Spleen (tissue), 11 donors: ENCODE measurements around the gene CMKLR1. TPM values are rescaled to one million over a fixed set of nuclear protein-coding genes. Genes with fewer than 3 reads are reported as not detected.

Experiments used
- DNase-seq: peaks from one replicate; pipeline ENCODE4 v3.0.0-alpha.2; 2020
- H3K27ac ChIP-seq, 8 donors: fragments of 200-600 bp; sonication (generic) in 7 of 8; 1 replicate in 4 of 8; 2 replicates in 4 of 8; pipeline versions ENCODE4 v1.5.0 to v1.8.0; 2016 to 2021; ENCODE audit warnings: inconsistent platforms in 4 of 8, mild to moderate bottlenecking in 4 of 8, moderate library complexity in 1 of 8
- H3K27me3 ChIP-seq, 7 donors: fragments of 200-600 bp; sonication (generic) in 6 of 7; replicated peaks in 1 of 7; 1 replicate in 4 of 7; 2 replicates in 3 of 7; pipeline versions ENCODE4 v1.5.0 to v1.8.0; 2016 to 2021; ENCODE audit warnings: inconsistent platforms in 3 of 7, mild to moderate bottlenecking in 1 of 7
- H3K36me3 ChIP-seq, 6 donors: fragments of 200-600 bp; sonication (generic) in 5 of 6; 1 replicate in 4 of 6; 2 replicates in 2 of 6; pipeline versions ENCODE4 v1.5.0 to v1.8.0; 2016 to 2021; ENCODE audit warnings: inconsistent platforms in 2 of 6
- H3K4me1 ChIP-seq, 6 donors: fragments of 200-600 bp; sonication (generic) in 5 of 6; 1 replicate in 3 of 6; 2 replicates in 3 of 6; pipeline versions ENCODE4 v1.5.0 to v1.8.0; 2016 to 2021; ENCODE audit warnings: inconsistent platforms in 3 of 6
- H3K4me3 ChIP-seq, 8 donors: fragments of 200-600 bp; sonication (generic) in 7 of 8; 1 replicate in 4 of 8; 2 replicates in 4 of 8; pipeline versions ENCODE4 v1.5.0 to v1.8.0; 2016 to 2021; ENCODE audit warnings: inconsistent platforms in 4 of 8, mild to moderate bottlenecking in 4 of 8, moderate library complexity in 2 of 8
- H3K9me3 ChIP-seq, 8 donors: fragments of 200-600 bp; sonication (generic) in 7 of 8; 1 replicate in 4 of 8; 2 replicates in 4 of 8; pipeline versions ENCODE4 v1.5.0 to v1.8.0; 2016 to 2021; ENCODE audit warnings: inconsistent platforms in 4 of 8
- POLR2A ChIP-seq, 3 donors: fragments of 450-650 bp; IDR thresholded peaks; one replicate each; pipeline ENCODE4 v1.5.1; 2017; ENCODE audit warnings: antibody characterized with exemption in 3 of 3, mild to moderate bottlenecking in 1 of 3
- POLR2AphosphoS5 ChIP-seq, 3 donors: sonication (generic); formaldehyde crosslinking; IDR thresholded peaks; one replicate each; pipeline ENCODE4 v1.5.1; 2017; ENCODE audit warnings: antibody characterized with exemption in 3 of 3
- WGBS, 5 donors: extraction: QIAGEN DNeasy Blood & Tissue Kit in 3 of 5; methylation state at CpG; one replicate each; pipeline versions ENCODE4 v1.1.5 to v1.1.7; 2013 to 2018; 5-methylcytosine and 5-hydroxymethylcytosine counted together
- intact Hi-C: fragments of 100-400 bp; cut with DNase I; formaldehyde crosslinking; loops from one replicate; pipeline ENCODE4 v1.15.0; 2023; ENCODE audit warnings: low total_unique reads
- polyA plus RNA-seq, 3 donors: library from polyadenylated mRNA; stranded (reverse); fragments of 200-250 nt; gene quantifications; one replicate each; pipeline ENCODE4 v1.2.1, GENCODE V29; 2013
- total RNA-seq, 7 donors: library from RNA; depleted of rRNA in 3 of 7; stranded (reverse); fragments of >200 nt in 3 of 7; fragmentation: NEBNext Ultra II Directional in 4 of 7; extraction: Animal tissue kit (Norgen Biotek cat#: 25700) in 4 of 7; gene quantifications; one replicate each; pipeline versions ENCODE4 v1.1.0 to v1.2.1, GENCODE V29; 2016 to 2021
- TF ChIP-seq, protein P1 (sequence below), 11 experiments: fragments of 200-600 bp in 7 of 11; fragments of 450-650 bp in 4 of 11; sonication (generic) in 4 of 11; IDR thresholded peaks in 8 of 11; conservative IDR thresholded peaks in 3 of 11; 1 replicate in 7 of 11; 2 replicates in 4 of 11; pipeline versions ENCODE4 v1.4.0 to v1.8.0; 2016 to 2021; ENCODE audit warnings: antibody characterized with exemption in 11 of 11, inconsistent platforms in 4 of 11, mild to moderate bottlenecking in 1 of 11
- donor health status: healthy with polysubstance abuse.
- donor health status: DM: no; HTN: no; CAD: no; lungs with moderate emphysema.
- donor health status: DM: no; HTN: no; CAD: no.
- donor health status: Bipolar disorder and iron deficiency.
- donor health status: healthy.
- donor health status: DM: no; HTN: no; CAD: no.
- donor health status: DM: yes; HTN: yes; CAD: no.

CMKLR1 gene
- total and polyA plus RNA-seq, 10 donors: 6.3 to 118 (median 75.4) TPM

DNA sequence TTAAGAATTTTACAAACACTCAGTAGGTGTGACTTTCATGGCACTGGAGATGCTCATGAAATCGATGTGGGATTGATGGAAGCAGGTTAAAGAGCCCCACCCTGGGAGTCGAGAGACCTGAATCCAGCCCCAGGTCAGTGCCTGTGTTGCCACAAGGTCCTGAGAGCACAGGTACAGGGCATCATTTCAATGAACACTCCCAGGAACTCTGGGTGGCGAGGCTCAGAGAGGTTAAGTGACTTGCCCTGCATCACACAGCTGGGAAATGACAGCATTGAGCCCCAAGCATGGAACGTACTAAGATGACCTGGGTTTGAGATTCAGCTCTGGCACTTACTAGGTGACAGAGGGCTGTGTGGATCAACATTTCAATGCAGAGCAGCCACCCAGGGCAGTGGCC lies 98.2 kb downstream of the CMKLR1 start:
- intact Hi-C loops: no loop called here
- Histone ChIP-seq H3K27ac (no peak overlapping the region), H3K9me3 (peaks cover 0 to 9% (median 0%) of the 10 kb centered on the region in 8 donors), H3K4me3 (no peak overlapping the region), H3K36me3 (no peaks in the 10 kb centered on the region), H3K4me1 (no peaks in the 10 kb centered on the region), H3K27me3 (peaks cover 0 to 48% (median 15%) of the 10 kb centered on the region in 7 donors)
- no peak for DNase-seq
- 72 to 89% (median 81%) methylated on average over 3 to 4 of the region's 4 CpGs for WGBS, 5 donors
- TF ChIP-seq POLR2AphosphoS5 (IDR thresholded peaks at IDR 0.05) (no peak), POLR2A (IDR thresholded peaks at IDR 0.05) (no peak)
- TF ChIP-seq, protein P1, sequence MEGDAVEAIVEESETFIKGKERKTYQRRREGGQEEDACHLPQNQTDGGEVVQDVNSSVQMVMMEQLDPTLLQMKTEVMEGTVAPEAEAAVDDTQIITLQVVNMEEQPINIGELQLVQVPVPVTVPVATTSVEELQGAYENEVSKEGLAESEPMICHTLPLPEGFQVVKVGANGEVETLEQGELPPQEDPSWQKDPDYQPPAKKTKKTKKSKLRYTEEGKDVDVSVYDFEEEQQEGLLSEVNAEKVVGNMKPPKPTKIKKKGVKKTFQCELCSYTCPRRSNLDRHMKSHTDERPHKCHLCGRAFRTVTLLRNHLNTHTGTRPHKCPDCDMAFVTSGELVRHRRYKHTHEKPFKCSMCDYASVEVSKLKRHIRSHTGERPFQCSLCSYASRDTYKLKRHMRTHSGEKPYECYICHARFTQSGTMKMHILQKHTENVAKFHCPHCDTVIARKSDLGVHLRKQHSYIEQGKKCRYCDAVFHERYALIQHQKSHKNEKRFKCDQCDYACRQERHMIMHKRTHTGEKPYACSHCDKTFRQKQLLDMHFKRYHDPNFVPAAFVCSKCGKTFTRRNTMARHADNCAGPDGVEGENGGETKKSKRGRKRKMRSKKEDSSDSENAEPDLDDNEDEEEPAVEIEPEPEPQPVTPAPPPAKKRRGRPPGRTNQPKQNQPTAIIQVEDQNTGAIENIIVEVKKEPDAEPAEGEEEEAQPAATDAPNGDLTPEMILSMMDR (IDR thresholded peaks at IDR 0.05 in 8 of 11, conservative IDR thresholded peaks at IDR 0.05 in 3 of 11): no peak

- H3K4me1 ChIP-seq: no peaks in the 10 kb centered on the region
- H3K27me3 ChIP-seq: peaks cover 0 to 50% (median 15%) of the 10 kb centered on the region in 7 donors
- no peaks in the 10 kb centered on the region for H3K36me3 ChIP-seq
- H3K4me3 ChIP-seq: no peak overlapping the region
- H3K9me3 ChIP-seq: peaks cover 0 to 9% (median 0%) of the 10 kb centered on the region in 8 donors
- no peak for DNase-seq
- intact Hi-C loops: no loop called here
- TF ChIP-seq POLR2AphosphoS5 (IDR thresholded peaks at IDR 0.05) (no peak), POLR2A (IDR thresholded peaks at IDR 0.05) (no peak)
- TF ChIP-seq, protein P1 (IDR thresholded peaks at IDR 0.05 in 8 of 11, conservative IDR thresholded peaks at IDR 0.05 in 3 of 11): no peak
- no peak overlapping the region for H3K27ac ChIP-seq
- 52 to 69% (median 54%) methylated on average over 24 to 34 of the region's 34 CpGs for WGBS, 5 donors
These were observed 98.9 kb downstream of the CMKLR1 start for GRCh38 chr12:108240027-108240785.

DNA sequence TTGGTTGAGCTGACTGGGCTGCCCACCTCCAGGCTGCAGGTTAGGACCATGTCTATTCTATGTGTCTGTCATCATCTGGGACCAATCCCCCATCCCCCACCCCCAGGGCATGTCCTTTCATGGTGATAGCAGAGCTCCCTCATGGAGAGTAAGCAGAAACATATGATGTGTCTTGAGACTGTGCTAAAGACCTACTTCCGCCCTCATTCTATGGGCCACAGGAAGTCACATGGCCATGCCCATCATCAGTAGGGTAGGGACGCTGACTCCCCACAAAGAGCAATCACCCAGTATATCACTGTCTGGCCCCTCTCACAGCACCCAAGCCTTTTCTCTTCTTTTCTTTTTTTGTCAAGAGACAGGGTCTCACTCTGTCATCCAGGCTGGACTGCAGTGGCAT lies 99.7 kb downstream of the CMKLR1 start:
- DNase-seq: no peak
- Histone ChIP-seq H3K4me1 (no peaks in the 10 kb centered on the region), H3K4me3 (no peak overlapping the region), H3K27me3 (peaks cover 0 to 52% (median 15%) of the 10 kb centered on the region in 7 donors), H3K27ac (no peak overlapping the region), H3K36me3 (no peaks in the 10 kb centered on the region), H3K9me3 (peaks cover 0 to 9% (median 0%) of the 10 kb centered on the region in 8 donors)
- intact Hi-C loops: no loop called here
- TF ChIP-seq POLR2A (IDR thresholded peaks at IDR 0.05) (no peak), POLR2AphosphoS5 (IDR thresholded peaks at IDR 0.05) (no peak)
- TF ChIP-seq, protein P1 (IDR thresholded peaks at IDR 0.05 in 8 of 11, conservative IDR thresholded peaks at IDR 0.05 in 3 of 11): no peak
- WGBS, 5 donors: 56 to 85% (median 67%) methylated on average over 2 of the region's 2 CpGs

GRCh38 chr12:108238474-108238873 lies 100.6 kb downstream of the CMKLR1 start:
- no peak for DNase-seq
- H3K36me3 ChIP-seq: no peaks in the 10 kb centered on the region
- H3K4me3 ChIP-seq: no peak overlapping the region
- WGBS, 5 donors: 91 to 96% (median 93%) methylated on average over 3 of the region's 3 CpGs
- intact Hi-C loops: no loop called here
- H3K4me1 ChIP-seq: no peaks in the 10 kb centered on the region
- H3K27ac ChIP-seq: no peak overlapping the region
- TF ChIP-seq POLR2AphosphoS5 (IDR thresholded peaks at IDR 0.05) (no peak), POLR2A (IDR thresholded peaks at IDR 0.05) (no peak)
- TF ChIP-seq, protein P1 (IDR thresholded peaks at IDR 0.05 in 8 of 11, conservative IDR thresholded peaks at IDR 0.05 in 3 of 11): no peak
- H3K9me3 ChIP-seq: peaks cover 0 to 9% (median 0%) of the 10 kb centered on the region in 8 donors
- peaks cover 0 to 52% (median 15%) of the 10 kb centered on the region in 7 donors for H3K27me3 ChIP-seq
